ENCODE results near the gene CDC42BPA.
A peak's percentile ranks its signal among the peaks of the same experiment; 100 is the strongest.

CDC42BPA gene

GRCh38 chr1:226987179-226987536 is 331.1 kb downstream of the CDC42BPA start:
- no peak for DNase-seq

DNA sequence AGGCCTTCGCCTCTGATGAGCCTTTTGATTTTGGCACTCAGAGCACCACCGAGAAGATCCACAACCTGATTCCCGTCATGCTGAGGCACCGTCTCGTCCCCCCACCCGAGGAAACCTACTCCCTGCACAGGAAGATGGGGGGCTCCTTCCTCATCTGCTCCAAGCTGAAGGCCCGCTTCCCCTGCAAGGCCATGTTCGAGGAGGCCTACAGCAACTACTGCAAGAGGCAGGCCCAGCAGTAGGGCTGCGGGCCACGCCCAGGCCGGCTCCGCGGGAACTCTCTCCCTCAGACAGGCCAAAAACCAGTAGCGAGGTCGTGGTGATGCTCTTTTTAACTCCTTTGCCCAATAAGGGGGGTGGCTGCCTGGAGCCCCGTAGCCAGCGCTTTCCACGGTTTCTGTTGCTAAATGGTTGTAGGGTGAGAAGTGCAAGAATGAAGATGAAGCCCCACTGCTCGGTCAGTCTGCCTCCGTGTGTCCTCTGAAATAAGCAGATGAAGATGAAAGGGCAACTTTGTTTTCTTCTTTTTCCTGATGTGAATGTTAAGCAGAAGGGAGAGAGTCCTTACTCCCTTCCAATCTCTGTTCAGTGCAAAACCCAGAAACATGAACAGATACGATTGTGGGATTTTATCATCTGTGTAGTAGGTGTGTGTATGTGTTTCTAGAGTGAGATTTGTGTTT is 331.7 kb downstream of the CDC42BPA start:
- no peak for DNase-seq

DNA sequence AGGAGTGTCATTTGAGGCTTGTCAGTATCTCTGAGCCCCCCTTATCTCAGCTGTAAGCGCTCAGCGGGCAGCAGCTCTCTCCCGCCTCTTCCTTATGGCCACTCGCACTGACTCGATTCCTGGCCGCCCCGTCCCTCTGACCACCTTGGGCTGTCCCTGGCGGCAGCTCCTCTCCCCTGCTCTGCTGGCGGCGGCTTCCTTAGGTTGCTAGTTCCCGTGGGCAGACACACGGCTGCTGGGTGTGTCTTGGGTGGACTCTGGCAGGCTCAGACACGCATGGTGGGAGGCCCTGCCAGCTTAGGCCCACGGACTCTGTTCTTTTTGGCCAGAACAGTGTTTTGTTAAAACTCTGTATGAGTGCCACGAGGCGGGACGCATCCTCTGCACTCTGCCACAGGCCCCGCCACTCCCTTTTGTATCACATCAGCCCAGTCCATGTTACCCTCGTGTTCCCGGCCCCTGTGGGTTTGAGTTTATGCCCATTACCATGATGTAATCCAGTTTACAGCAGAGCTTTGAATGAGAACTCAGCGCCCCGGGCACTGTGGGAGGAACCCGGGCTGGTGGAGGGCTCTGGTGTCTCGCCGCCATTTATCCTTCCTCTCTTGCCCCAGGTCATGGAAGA is 332.3 kb downstream of the CDC42BPA start:
- no peak for DNase-seq

DNA sequence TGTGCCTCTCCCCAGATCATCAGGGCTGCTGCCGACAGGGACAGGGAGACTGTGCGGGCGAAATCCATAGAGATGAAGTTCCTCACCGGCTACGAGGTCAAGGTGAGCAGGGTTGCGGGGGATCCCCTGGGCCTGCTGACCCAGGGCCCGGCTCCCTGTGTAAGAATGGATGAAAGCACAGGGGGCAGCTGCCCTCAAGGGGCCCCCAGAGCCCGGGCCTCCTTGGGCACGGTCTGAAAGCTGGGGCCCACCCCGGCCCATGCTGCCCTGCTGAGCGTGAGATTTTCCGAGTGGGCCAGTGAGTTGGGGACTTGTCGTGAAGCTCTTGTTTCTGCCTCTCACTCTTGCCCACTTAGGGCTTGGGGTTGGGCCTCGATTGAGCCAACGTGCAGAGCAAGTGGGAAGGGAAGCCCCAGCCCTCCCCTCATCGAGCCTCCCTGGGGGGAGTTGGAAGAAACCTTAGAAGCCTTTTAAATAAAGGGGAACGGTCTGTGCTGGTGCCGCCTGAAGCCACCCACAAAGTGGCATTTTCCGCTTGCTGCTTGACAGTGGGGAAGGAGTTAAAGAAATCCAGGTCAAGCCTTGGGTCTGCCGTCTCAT is 333.0 kb downstream of the CDC42BPA start:
- DNase-seq = no peak

DNA sequence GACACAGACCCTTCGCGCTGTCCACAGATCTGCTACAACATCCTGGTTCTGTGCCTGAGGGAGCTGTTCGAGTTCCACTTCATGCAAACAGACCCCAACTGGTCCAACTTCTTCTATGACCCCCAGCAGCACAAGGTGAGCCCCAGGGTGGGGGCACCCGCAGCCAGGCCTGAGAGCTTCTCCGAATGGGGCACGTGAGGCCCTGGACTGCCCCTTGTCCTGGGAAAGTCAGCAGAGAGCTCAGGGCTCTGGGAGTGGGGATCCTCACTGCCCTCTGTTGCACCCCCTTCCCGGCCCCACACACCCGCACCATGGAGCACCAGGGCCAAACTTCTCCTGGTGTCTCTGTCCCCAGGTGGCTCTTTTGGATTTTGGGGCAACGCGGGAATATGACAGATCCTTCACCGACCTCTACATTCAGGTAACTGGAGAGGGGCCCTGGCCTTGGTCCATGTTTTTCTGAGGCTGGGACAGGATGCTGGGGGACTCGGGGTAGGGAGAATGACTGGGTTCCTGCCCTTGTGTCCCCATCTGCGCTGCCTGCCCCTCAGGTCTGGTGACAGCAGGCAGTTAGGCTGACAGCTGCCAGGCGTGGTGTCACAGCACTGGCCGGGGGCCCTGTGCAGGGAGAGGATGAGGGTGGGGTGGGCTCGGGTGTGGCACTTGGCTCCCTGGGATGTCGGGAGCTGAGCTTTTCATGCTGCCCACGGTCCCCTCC is 333.6 kb downstream of the CDC42BPA start:
- peak in 1 of 2 experiments; percentile 13 for DNase-seq

GRCh38 chr1:226983992-226984364 is 334.3 kb downstream of the CDC42BPA start:
- no peak for DNase-seq

DNA sequence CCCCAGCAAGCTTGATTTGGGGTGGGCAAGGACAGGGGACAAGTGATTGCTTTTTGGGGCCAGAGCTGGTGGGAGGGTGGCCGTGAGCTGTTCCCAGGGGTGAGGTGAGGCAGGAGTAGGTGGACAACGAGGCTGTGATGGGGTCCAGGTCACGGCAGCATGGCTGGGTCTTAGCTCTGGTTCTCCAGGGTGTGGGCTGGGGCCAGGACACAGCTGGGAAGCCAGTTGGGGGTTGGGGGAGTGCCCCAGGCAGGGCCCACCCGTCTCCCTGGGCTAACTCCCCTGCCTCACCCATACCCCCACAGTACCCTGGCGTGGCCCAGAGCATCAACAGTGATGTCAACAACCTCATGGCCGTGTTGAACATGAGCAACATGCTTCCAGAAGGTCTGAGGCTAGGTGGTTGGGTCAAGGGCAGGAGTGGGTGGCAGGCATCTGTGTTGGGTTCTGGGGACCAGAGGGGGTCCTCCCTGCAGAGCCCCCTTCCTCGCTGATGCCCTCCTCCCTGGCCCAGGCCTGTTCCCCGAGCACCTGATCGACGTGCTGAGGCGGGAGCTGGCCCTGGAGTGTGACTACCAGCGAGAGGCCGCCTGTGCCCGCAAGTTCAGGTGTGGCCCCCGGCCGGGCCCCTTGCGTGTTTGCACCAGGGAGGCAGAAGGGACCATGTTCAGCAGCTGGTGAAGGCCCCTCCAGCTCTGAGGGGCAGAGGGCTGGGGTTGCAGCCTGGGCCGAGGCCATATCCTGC is 334.9 kb downstream of the CDC42BPA start:
- DNase-seq = no peak

GRCh38 chr1:226982451-226983177 is 335.7 kb downstream of the CDC42BPA start:
- no peak for DNase-seq

DNA sequence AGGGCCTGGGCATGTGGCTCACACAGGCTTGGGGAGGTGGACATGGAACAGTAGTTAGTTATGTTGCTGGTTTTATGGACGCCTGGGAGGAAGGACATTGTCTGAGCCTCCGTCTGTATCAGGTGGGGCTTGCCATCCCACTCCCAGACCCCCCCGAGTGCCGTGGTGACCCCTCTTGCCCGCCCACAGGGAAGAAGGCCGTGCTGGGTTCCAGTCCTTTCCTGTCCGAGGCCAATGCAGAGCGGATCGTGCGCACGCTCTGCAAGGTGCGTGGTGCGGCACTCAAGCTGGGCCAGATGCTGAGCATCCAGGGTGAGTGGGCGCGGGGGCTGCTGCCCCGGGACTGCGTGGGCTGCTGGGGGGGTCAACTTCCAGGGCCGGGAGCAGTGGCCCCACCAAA is 336.5 kb downstream of the CDC42BPA start:
- DNase-seq = no peak

- no peak for DNase-seq
Observed at GRCh38 chr1:226981386-226981817, 336.9 kb downstream of the CDC42BPA start.

GRCh38 chr1:226980565-226981385 is 337.5 kb downstream of the CDC42BPA start:
- DNase-seq = no peak

DNA sequence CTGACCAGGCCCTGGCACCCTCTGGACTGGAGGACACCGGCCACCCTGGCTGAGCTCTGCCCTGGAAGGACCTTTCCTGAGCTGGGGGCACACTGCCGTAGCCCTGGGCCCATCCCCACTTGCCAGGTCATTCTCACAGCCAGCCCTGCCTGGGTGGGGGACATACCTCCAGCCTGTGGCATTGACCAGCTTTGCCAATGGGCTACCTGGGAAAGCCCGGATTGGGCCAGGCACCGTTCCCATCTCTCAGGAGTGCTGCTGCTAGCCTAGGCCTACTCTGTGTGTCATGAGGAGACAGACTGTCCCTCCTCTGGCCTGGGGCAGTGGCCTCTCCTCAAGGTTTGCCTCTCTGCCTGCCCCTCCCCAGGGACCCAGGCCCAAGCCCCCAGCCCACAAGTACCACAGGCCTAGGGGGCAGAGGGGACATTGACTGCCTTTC is 338.2 kb downstream of the CDC42BPA start:
- DNase-seq = no peak

- DNase-seq = no peak
Observed at GRCh38 chr1:226979517-226980121, 338.7 kb downstream of the CDC42BPA start.

DNA sequence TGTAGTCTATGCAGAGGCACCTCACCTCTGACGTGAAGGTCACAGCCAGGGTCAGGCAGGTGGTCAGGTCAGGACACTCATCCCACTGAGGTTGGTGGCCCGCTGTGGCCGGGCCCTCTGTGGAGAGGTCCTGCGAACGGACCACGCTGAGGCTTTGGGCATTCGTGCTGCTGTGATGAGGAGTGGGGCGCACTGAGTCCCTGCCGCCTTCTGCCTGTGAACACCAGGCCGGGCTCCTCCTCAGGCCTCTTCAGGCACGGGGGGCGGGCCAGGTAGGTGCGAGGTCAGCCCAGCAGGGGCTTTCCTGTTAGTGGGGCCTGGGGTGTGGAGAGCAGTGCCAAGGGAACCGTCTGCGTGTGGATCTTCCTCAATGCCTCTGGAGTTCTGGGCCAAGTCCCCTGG is 339.2 kb downstream of the CDC42BPA start:
- DNase-seq = no peak

GRCh38 chr1:226978432-226979114 is 339.7 kb downstream of the CDC42BPA start:
- DNase-seq = no peak

DNA sequence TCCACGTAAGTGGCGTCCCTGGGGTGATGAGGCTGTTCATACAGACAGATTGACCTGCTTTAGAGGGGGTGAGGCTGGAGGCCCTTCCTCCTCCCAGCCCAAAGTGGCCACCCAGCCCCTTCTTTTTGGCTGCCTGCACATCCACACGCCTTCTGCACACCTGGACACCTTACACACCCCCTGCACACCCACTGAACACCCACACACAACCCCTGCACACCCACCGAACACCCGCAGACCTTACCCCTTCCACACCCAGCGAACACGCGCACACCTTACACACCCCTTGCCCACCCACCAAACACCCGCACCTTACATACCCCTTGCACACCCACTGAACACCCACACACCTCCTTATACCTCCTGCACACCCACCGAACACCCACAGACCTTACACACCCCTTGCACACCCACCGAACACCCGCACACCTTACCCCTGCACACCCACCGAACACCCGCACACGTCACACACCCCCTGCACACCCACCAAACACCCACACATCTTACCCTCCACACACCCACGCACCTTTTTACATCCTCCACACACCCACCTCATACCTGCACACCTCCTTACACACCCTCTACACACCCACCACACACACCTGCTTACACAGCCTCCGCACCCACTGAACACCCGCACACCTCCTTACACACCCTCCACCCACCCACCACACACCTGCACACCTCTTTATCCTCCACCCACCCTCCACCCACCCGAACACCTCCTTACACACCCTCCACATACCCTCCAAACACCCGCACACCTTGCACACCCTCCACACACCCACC is 340.5 kb downstream of the CDC42BPA start:
- no peak for DNase-seq

- no peak for DNase-seq
Observed at GRCh38 chr1:226976978-226977642, 341.2 kb downstream of the CDC42BPA start.

GRCh38 chr1:226976276-226976977 is 341.9 kb downstream of the CDC42BPA start:
- DNase-seq = no peak
